GM18951 (cell line): ENCODE data around the gene GZMM.

Source experiments
- POLR2A ChIP-seq: IDR thresholded peaks from 4 replicates; pipeline ENCODE4 v1.6.1; 2011; ENCODE audit warnings: mild to moderate bottlenecking; ENCODE audit not compliant: insufficient read length, insufficient read depth; ENCODE audit errors: extremely low read depth
- in situ Hi-C: fragments of 300-500 bp; cut with MboI; formaldehyde crosslinking; loops from one replicate; pipeline ENCODE4 v1.12.0; 2022; ENCODE audit warnings: low sequenced_read_pairs, mixed read lengths, inconsistent platforms; ENCODE audit not compliant: unreplicated experiment

Gene GZMM

GRCh38 chr19:589693-590395, 46.0 kb downstream of the GZMM start, which contains the start of gene HCN2:
Gene HCN2, plus strand, starts transcription at chr19:589881. Its CDS starts 65 bp downstream, at chr19:589946.
- TF ChIP-seq POLR2A: no peak
- in situ Hi-C loops: loop anchor here (25.0 kb wide), 1 partner anchor 147 kb away; no protein-coding TSS in a partner anchor

- in situ Hi-C loops: loop anchor here (25.0 kb wide), 1 partner anchor 147 kb away; no protein-coding TSS in a partner anchor
- TF ChIP-seq POLR2A: no peak
Observed at GRCh38 chr19:590396-590745, 46.5 kb downstream of the GZMM start.

- in situ Hi-C loops: loop anchor here (25.0 kb wide), 1 partner anchor 147 kb away; no protein-coding TSS in a partner anchor
- no peak for TF ChIP-seq POLR2A
Observed at GRCh38 chr19:590750-591098, 46.9 kb downstream of the GZMM start.

- no peak for TF ChIP-seq POLR2A
- in situ Hi-C loops: loop anchor here (25.0 kb wide), 1 partner anchor 146 kb away; no protein-coding TSS in a partner anchor
Observed at GRCh38 chr19:591099-591958, 47.5 kb downstream of the GZMM start.

DNA sequence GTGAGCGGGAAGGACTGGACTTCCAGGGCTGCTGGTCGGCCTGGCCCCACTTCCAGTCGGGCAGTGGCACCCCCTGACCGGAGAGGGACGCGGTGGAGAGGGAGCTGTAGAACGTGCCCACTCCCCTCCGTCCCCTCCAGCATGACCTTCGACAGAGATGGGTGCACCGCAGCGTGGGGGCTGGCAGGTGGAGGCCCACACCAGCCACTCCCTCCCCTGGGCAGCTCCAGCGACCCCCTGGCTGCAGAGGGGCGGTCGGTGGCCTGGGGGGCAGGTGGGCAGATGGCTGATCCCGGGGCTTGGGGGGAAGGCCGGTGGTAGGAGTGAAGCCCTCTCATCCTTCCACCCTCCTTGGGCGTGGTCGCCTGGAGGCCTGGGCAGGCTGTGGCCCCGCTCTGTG, 48.2 kb downstream of the GZMM start:
- no peak for TF ChIP-seq POLR2A
- in situ Hi-C loops: loop anchor here (25.0 kb wide), 1 partner anchor 145 kb away; no protein-coding TSS in a partner anchor

DNA sequence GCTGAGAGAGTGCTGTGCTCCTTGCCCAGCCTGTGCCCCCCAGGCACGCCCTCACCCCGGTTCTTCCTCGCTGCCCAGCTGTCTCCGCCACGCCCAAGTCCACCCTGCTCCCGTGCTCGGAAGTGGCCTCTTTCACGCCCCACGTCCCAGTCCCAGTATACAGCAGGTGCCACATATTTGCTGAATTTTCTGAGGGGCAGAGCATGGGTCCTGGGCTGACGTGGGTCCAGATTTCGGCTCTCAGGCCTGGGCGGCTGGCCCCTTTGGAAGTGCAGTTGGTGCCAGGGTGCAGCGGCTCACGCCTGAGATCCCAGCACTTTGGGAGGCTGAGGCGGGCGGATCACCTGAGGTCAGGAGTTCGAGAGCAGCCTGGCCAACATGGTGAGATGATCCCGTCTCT, 49.2 kb downstream of the GZMM start:
- in situ Hi-C loops: loop anchor here (25.0 kb wide), 1 partner anchor 144 kb away; no protein-coding TSS in a partner anchor
- no peak for TF ChIP-seq POLR2A

DNA sequence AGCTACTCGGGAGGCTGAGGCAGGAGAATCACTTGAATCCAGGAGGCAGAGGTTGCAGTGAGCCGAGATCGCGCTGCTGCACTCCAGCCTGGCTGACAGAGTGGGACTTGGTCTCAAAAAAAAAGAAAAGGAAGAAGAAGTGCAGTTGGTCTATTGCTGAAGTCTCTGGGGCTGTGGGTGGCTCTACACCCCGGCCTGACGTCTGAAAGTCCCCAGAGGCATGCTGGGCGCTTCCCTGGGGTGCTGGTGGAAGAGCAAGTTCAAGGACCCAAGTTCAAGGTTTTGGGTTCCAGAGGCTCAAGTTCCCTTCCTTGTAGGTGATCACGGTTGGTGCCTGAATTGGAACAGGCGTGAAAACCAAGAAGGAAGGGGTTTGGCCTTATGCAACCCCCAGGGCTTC, 49.7 kb downstream of the GZMM start:
- TF ChIP-seq POLR2A: no peak
- in situ Hi-C loops: loop anchor here (25.0 kb wide), 1 partner anchor 144 kb away; no protein-coding TSS in a partner anchor

DNA sequence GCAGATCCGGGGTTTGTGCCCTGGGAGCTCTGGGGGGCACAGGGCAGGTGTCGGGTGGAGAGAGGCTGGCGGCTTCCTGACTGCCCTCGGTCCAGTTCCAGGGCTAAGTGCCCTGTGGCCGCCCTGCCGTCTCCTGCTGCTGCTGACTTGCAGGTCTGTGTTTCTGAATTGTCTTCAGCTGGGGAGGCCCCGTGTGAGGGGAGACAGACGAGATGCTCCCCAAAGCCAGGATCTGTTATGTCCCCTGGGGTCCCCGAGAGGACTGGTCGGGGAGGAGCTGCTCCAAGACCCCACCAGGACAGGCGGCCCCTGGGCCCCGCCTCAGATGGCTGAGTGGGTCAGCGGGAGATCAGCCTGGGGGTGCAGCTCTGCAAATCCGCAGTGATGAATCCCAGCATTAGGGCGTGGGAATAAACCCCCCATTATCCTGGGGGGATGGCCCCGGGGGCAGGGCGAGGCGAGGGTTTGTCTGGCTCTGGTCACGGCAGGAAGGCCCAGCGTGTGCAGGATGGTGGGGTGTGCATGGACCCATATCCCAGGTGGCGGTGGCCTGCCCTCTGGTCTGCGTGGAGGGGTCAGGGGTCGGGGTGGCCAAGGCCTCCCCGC, 50.5 kb downstream of the GZMM start:
- no peak for TF ChIP-seq POLR2A
- in situ Hi-C loops: loop anchor here (25.0 kb wide), 1 partner anchor 143 kb away; no protein-coding TSS in a partner anchor

- in situ Hi-C loops: loop anchor here (25.0 kb wide), 1 partner anchor 142 kb away; no protein-coding TSS in a partner anchor
Observed at GRCh38 chr19:595326-596262, 51.7 kb downstream of the GZMM start.

GRCh38 chr19:596263-596655, 52.4 kb downstream of the GZMM start:
- in situ Hi-C loops: loop anchor here (25.0 kb wide), 1 partner anchor 141 kb away; no protein-coding TSS in a partner anchor
- no peak for TF ChIP-seq POLR2A

More at GRCh38 chr19:595326-596262, 51.7 kb downstream of the GZMM start:
- TF ChIP-seq POLR2A: no peak

DNA sequence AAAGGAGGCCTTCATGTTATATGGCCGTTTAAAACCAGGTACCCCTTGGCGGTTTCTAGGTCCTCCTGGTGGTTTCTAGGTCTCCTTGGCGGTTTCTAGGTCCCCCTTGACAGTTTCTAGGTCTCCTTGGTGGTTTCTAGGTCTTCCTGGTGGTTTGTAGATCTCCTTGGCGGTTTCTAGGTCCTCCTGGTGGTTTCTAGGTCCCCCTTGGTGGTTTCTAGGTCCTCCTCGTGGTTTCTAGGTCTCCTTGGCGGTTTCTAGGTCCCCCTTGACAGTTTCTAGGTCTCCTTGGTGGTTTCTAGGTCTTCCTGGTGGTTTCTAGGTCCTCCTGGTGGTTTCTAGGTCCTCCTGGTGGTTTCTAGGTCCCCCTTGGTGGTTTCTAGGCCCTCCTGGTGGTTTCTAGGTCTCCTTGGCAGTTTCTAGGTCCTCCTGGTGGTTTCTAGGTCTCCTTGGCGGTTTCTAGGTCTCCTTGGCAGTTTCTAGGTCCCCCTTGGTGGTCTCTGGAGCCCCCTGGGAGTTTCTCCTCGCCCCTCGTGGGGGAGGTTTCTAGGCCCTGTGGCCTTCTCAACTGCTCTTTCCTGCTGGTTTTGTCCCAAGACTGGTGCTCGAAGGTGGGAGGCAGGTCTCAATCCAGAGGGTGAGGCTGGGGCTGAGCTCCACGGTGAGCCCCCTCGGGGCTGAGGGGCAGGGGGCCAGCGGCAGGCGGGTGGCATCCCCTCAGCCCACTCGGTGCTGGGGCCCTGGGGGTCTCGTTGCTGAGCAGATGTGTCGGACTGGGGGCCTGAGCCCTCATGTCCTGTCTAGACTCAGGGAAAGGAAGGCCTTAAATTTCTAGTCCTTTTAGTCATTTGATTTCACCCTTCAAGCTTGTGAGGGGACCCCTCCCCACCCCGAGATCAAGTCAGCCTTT, 53.8 kb downstream of the GZMM start:
- in situ Hi-C loops: loop anchor here (25.0 kb wide), 1 partner anchor 140 kb away; no protein-coding TSS in a partner anchor
- no peak for TF ChIP-seq POLR2A
